Measurements from ENCODE around the gene LRRN4. TPM values are rescaled to one million over a fixed set of nuclear protein-coding genes. Genes with fewer than 3 reads are reported as not detected.

The LRRN4 gene
- total RNA-seq, 1 experiment from 2014 or later: 0.26 TPM

Other genes with a start within 250 kb of the LRRN4 start
- 0.03 and 0.34 TPM in 2 replicates for gene CHGB, start 142.6 kb downstream of the LRRN4 start, total RNA-seq (2014; rRNA removed; shearing (Covaris generic))
- 28.8 and 37.3 TPM in 2 replicates for gene TRMT6, start 103.5 kb downstream of the LRRN4 start, total RNA-seq (2014; rRNA removed; shearing (Covaris generic))
- gene MCM8, start 103.4 kb downstream of the LRRN4 start, total RNA-seq (2014; rRNA removed; shearing (Covaris generic)): 39.2 and 51.6 TPM in 2 replicates
- gene CRLS1, start 47.9 kb downstream of the LRRN4 start, total RNA-seq (2014; rRNA removed; shearing (Covaris generic)): 63.4 and 73.2 TPM in 2 replicates
- gene FERMT1, start 69.0 kb upstream of the LRRN4 start, total RNA-seq (2014; rRNA removed; shearing (Covaris generic)): 6.5 and 7.0 TPM in 2 replicates